ENCODE results near the gene TAP2. TPM values are rescaled to one million over a fixed set of nuclear protein-coding genes. Genes with fewer than 3 reads are reported as not detected.

Gene TAP2
- total and polyA plus RNA-seq, 2 experiments from 2014 or later = 2.1 to 2.6 TPM

- Histone ChIP-seq H3K4me3 (no peak overlapping the region), H3K4me1 (ENCODE audit: low read depth) (peaks cover 13% of the 10 kb centered on the region), H3K36me3 (no peaks in the 10 kb centered on the region), H3K27me3 (peaks cover 55% of the 10 kb centered on the region), H3K27ac (no peak overlapping the region), H3K9me3 (ENCODE audit: low read depth) (no peaks in the 10 kb centered on the region)
- TF ChIP-seq CTCF (IDR thresholded peaks at IDR 0.05; ENCODE audit: low read depth, low read length) = no peak
- no peak for DNase-seq (ENCODE audit: low read depth in 1 of 2, low spot score in 1 of 2)
Measured at GRCh38 chr6:32858194-32858593, 19.7 kb upstream of the TAP2 start.

GRCh38 chr6:32857156-32857891 lies 18.8 kb upstream of the TAP2 start:
- Histone ChIP-seq H3K4me1 (ENCODE audit: low read depth) (peaks cover 13% of the 10 kb centered on the region), H3K27ac (no peak overlapping the region), H3K9me3 (ENCODE audit: low read depth) (no peaks in the 10 kb centered on the region), H3K4me3 (no peak overlapping the region), H3K36me3 (no peaks in the 10 kb centered on the region), H3K27me3 (peaks cover 64% of the 10 kb centered on the region)
- no peak for TF ChIP-seq CTCF (IDR thresholded peaks at IDR 0.05; ENCODE audit: low read depth, low read length)
- DNase-seq (ENCODE audit: low read depth in 1 of 2, low spot score in 1 of 2) = peak in 1 of 2 donors; percentile 45

GRCh38 chr6:32855467-32856174 lies 17.1 kb upstream of the TAP2 start:
- TF ChIP-seq CTCF (IDR thresholded peaks at IDR 0.05; ENCODE audit: low read depth, low read length) = no peak
- peaks cover 13% of the 10 kb centered on the region for H3K4me1 ChIP-seq (ENCODE audit: low read depth)
- no peak overlapping the region for H3K27ac ChIP-seq
- no peaks in the 10 kb centered on the region for H3K36me3 ChIP-seq
- DNase-seq (ENCODE audit: low read depth in 1 of 2, low spot score in 1 of 2) = no peak
- H3K4me3 ChIP-seq = no peak overlapping the region
- no peaks in the 10 kb centered on the region for H3K9me3 ChIP-seq (ENCODE audit: low read depth)
- peaks cover 81% of the 10 kb centered on the region for H3K27me3 ChIP-seq

GRCh38 chr6:32854376-32855178 lies 16.0 kb upstream of the TAP2 start:
- DNase-seq (ENCODE audit: low read depth in 1 of 2, low spot score in 1 of 2) = peak in 1 of 2 donors; percentile 47
- no peak overlapping the region for H3K27ac ChIP-seq

More at GRCh38 chr6:32854376-32855178, 16.0 kb upstream of the TAP2 start:
- no peaks in the 10 kb centered on the region for H3K9me3 ChIP-seq (ENCODE audit: low read depth)
- no peaks in the 10 kb centered on the region for H3K36me3 ChIP-seq
- TF ChIP-seq CTCF (IDR thresholded peaks at IDR 0.05; ENCODE audit: low read depth, low read length) = no peak
- H3K4me3 ChIP-seq = peak overlapping the region; percentile 56
- H3K27me3 ChIP-seq = peaks cover 88% of the 10 kb centered on the region
- H3K4me1 ChIP-seq (ENCODE audit: low read depth) = peaks cover 13% of the 10 kb centered on the region

Data from cardiac muscle cell (in vitro differentiated cells and primary cell).